Stimulated activated CD8-positive, alpha-beta memory T cell treated with anti-CD3 and anti-CD28 coated beads, Interleukin-4, amount 100 ng/mL, for 24 hours (primary cell): Measurements from ENCODE around the gene MYO1A.
"Not testable (repeated sequence)": the region's sequence is repeated elsewhere in the genome, so short reads cannot be mapped to it uniquely, and the experiment has no call there.

Experiments used
- DNase-seq: peaks from one replicate; pipeline ENCODE4 v3.0.0-alpha.2; 2020; ENCODE audit warnings: low read depth

MYO1A gene

DNA sequence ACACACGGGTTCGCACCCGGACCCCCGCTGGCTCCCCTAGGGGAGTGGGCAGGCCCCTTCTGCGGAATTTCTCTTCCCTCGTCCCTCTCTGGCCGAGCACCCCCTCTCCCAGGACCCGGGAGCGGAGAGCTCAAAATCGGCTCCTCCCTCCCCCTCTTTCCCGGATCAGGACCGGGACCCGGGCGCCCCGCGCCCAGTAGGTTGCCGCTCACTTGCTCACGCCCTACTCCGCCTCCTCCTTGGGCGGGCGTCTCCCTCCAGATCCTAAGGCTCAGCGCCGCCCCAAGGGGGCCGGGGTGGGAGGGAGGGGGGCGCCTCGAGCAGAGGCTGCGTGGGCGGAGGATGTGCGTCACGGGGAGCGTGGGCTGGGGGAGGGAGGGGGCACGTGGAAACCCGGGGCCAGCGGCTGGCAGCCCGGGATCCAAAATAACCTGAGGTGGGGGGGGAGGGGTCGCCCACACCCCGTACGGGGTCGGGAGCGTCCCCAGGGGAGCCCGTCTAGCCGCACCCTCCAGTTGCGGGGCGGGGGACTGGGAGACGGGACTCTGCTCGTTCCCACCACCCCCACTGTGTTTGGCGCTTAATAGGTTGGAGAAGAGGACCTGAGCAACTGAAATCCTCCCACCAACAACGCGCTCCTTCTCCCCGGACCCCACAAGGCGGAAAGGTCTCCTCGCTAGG, 37.2 kb upstream of the MYO1A start:
- peak; percentile 94 for DNase-seq

DNA sequence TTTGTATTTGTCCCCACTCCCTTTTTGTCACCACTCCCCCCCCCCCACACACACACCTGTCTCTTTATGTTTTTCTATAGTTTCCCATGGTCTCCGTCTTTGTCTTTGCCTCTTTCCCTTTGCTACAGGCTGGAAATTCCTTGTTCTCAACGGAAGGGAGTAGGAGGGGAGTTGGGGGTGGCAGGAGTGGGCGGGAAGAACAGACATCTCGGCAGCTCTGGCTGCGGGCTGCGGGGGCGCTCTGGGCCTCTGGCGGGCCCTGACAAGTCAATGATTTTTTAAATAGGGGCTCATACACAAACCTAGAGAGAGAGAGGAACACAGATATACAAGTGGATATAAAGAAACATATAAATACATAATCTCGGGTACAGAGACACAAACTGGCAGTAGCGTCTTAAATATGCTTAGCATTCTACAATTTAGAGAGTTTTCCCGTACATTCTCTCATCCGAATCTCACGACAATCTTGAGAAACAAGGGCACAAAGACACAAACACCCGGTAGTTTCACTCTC, 36.6 kb upstream of the MYO1A start:
- peak; percentile 31 for DNase-seq

DNA sequence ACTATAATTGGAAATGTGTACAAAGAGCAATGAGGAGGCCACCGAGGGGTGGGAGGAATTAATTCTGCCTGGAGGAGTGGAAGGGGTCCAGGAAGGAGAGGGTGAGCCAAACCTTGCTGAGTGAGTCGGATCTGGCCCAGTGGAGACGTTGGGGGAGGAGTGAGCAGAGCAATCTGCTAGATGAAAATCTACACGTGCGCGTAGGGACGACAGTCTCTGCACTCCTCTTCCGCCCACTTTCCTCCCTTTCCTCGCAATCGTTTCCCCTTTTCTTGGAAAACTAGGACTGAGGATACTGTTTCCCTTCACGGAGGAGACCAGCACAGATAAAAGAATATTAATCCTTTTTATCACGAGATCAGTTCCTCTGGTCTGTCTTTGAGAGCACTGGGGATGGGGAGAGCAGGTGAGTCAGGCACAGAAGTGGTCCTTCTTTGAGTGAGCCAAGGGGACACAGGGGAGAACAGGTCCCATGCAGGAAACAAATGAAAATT, 36.1 kb upstream of the MYO1A start:
- DNase-seq: no peak

DNA sequence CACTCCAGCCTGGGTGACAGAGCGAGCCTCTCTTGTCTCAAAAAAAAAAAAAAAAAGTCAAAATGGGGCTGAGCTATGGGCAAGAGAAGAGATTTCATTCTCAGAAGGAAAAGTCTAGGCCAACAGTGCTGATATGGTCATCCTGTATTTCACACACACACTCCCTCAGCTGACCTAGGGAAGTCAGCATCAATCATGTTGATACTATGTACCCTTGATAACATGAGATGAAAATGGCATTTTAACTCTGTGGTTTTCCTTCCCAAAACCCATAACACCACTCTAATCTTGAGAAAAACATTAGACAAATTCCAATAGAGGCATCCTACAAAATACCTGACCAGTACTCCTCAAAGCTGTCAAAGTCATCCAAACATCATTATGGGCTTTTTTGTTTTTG, 30.9 kb upstream of the MYO1A start:
- DNase-seq: no peak

DNA sequence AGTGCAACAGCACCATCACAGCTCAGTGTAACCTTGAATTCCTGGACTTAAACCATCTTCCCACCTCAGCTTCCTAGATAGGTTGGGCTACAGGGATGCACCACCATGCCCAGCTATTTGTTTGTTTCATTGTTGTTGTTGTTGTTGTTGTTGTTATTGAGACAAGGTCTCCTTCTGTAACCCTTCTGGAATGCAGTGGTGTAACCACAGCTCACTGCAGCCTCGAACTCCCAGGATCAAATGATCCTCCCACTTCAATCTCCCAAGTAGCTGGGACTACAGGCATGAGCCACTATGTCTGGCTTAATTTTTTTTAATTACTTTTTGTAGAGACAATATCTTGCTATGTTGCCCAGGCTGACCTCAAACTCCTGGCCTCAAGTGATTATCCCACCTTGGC, 29.9 kb upstream of the MYO1A start:
- no peak for DNase-seq

DNA sequence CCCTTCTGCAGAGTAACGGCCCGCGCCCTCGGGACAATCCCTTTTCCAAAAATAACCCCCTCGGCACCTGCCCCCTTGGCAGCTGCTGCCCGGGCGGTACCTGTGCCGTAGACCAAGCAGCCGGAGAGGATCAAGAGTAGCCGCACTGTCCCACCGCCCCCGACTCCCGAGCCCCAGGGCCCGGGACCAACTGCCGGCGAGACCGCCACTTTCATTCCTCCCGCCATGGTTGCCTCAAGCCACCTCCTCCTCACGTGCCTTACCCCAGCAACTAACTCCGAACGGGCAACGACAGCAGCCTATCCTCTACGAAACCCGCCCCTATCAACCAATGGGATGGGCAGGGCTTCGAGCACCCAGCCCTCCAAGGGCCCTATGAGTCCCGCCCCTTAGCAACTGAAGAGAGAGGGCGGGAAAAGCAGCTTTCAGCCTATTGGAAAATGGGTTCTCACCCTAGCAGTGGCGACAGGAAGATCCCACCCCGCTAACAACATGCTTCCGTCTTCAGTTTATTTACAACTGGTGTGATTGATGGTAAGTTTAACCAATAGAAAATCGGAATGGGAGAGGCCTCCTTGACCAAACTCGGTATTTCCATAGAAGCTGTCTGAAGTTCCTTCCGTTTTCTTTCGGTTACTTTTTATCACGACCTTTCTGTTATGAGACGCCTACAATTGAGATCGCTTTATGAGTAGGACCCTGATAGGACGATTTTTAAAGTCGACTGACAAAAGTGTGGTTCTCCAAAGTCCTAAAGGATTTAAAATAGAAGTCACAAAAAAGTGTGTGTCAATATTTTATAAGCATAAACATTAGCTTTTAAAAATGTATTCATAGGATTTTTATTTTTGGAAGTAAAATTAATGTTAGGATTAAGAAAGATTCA, 28.8 kb upstream of the MYO1A start, which contains the start of gene NEMP1:
Gene NEMP1 (minus strand): TSS at position 273 of the 886 bp plus-strand sequence. CDS start 46 bp downstream, at position 227.
- DNase-seq: peak; percentile 86

DNA sequence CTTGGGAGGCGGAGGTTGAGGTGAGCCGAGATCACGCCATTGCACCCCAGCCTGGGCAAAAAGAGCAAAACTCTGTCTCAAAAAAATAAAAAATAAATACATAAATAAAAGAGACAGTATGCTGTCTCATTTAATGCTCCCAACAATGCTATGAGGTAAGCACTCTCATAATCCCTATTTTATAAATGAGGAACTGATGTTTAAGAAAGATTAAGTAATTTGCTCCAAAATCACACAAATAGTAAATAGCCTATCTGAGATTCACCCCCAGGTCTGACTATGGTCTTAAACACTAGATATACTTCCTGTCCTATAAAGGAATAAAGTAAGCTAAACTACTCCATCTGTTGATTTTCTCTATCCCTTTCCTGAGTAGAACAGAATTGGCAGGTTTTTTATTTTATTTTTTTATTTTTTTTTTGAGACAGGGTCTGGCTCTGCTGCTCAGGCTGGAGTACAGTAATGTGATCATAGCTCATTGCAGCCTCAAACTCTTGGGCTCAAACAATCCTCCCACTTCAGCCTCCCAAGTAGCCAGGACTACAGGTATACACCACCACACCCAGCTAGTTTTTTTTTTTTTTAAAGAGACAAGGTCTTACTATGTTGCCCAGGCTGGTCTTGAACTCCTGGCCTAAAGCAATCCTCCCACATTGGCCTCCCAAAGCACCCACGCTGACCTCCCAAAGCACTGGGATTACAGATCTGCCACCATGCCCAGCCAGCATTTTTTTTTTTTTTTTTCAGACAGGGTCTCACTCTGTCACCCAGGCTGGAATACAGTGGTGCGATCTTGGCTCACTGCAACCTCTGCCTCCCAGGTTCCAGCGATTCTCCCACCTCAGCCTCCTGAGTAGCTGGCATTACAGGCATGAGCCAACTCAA, 23.9 kb upstream of the MYO1A start:
- not testable (repeated sequence) for DNase-seq

DNA sequence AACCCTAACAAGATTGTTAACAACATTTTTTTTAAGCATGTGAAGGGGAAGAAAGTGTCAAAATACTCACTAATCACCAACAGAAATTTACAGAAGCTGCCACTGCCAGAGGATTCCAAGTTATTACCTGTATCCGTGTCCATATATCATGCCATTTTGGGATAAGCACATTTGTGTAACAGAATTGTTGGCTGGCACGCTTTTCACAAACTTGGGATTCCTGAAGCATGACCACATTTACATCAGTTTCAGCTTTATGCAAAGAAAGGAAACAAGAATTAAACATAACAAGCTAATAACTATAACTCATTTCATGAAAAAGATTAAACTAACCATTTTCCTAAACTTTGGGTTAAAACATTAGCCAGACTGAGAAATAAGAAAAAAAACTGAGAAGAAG, 22.7 kb upstream of the MYO1A start:
- DNase-seq: no peak

DNA sequence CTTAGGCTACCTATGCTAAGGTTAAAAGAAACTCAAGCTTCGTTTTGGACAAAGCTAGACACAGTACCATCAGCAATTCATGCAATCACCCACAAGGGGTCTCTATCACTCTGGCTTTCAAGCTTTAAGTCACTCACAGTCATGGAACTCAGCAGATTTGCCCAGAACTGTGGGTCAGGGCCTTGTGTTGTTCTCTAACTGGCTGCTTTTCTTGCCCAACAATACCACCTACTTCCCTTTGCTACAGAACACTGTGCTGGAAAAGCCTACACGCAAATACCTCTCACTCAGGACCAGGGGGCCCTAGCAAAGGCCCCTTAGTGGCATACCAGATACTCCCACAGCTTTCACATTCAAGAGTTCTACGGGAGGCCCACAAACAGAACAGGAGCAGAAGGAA, 19.6 kb upstream of the MYO1A start:
- no peak for DNase-seq

DNA sequence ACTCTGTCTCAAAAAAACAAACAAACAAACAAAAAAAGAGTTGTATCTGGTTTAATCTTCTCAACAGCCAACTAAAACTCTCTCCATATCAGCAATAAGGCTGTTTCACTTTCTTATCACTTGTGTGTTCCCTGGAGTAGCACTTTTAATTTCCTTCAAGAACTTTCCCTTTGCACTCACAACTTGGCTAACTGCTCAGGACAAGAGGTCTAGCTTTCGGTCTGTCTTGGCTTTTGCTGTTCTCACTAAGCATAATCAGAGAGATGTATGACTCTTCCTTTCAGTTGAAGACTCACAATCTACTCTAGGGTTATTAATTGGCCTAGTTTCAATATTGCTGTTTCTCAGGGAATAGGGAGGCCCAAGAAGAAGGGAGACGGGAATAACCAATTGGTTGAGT, 16.3 kb upstream of the MYO1A start:
- no peak for DNase-seq

DNA sequence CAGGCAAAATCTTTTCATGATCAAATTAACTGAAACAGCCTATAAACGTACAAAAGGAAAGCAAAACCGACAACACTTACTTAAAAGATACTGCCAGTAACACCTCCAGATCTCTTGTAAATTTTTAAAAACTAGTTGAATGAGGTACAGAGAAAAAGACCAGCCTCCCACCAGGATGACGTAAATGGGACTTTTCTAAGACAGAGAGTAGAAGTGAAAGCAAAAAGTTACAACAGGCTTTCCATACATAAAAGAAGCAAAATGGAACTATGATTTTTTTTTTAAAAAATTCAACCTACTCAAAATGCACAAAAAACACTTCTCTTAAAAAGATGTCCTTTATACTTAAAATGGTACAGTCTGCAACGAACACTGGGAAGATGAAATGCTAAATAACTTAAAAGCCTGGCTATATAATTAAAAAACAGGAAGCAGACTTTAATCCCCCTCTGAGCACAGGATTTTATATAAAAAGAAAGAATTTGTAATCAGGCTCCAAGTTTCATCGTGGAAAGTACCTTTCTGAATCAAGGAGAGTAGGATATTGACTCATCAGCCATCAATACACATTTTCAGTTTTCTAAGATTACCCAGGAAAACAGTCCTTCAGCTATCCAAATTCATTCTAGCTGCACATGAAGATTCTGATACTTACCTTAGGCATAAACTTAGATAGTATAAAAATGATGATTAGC, 14.2 kb upstream of the MYO1A start:
- DNase-seq: peak; percentile 14

DNA sequence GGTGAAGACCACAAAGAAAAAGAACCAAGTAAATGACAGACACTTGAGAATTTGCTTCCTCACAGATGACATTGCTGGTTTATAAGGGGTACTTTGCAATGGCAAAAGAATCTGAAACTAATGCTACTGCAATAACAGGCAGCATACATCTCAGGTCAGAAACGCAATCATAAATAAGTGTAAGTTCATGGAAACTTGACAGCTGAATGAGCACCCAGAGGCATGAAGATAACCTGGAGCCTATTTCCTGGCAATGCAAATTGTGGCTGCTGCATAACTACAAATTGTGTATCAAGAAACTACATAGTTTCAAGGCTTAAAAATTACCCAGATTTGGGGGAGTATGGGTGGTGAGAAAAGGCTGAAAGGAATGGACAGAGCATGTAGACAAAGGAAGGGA, 8.5 kb upstream of the MYO1A start:
- no peak for DNase-seq

DNA sequence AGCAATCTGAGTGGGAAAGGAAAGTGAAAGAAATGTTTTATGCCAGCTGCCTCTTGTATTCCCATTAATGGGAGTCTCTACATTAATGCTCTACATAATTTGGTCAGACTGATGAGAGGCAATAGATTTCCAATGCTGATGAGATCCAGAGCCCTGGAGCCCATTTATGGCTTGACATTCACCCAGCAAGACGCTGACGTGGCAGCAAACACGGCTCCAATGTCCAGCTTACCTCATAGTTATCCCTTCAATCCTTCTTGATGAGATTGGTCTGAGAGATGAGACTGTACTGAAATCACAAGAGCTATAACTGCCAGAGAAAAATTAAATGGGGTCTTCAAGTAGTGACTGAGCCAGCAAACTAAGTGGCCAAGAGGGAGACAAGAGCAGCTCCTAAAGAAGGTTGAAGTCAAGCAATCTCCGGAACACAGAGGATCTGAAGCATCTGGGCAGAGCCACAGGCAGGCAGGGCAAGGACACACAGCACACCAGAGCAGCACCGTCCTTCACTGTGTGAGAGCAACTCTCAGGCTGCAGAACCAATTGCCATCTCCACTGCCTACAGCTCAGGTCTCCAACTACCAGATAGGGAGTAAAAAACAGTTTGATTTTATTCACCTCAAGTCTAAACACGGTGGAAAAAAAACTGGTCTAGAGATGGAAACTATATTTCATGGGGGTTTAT, 7.3 kb upstream of the MYO1A start:
- DNase-seq: no peak

DNA sequence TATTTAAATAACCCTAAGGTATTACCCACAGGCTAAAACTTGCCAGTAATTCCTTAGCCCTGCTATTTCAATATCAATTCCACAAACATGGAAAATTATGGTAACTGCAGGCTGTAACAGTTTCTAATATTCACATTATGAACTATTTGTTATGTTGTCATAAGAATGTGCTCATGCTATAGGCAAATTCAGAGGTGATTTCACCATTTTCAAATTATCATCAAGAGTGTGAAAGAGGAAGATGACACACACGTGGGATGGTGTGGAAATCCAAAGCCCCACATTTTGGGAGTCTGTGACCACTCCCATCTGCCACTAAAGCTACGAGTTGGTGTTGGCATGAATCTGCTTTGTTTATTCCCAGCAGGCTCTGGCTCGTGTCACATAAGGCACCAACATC, 5.9 kb upstream of the MYO1A start:
- no peak for DNase-seq

DNA sequence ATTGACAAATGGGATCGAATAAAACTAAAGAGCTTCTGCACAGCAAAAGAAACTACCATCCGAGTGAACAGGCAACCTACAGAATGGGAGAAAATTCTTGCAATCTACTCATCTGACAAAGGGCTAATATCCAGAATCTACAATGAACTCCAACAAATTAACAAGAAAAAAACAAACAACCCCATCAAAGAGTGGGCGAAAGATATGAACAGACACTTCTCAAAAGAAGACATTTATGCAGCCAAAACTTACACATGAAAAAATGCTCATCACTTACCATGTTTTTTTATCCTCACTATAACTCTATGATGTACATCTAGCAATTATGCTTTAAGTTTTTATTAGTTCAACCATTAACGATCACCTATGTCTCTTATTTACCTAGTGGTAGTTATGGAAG, 4.0 kb upstream of the MYO1A start:
- DNase-seq: not testable (repeated sequence)

DNA sequence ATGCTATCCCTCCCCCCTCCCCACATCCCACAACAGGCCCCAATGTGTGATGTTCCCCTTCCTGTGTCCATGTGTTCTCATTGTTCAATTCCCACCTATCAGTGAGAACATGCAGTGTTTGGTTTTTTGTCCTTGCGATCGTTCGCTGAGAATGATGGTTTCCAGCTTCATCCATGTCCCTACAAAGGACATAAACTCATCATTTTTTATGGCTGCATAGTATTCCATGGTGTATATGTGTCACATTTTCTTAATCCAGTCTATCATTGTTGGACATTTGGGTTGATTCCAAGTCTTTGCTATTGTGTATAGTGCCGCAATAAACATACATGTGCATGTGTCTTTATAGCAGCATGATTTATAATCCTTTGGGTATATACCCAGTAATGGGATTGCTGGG, 3.2 kb upstream of the MYO1A start:
- not testable (repeated sequence) for DNase-seq

DNA sequence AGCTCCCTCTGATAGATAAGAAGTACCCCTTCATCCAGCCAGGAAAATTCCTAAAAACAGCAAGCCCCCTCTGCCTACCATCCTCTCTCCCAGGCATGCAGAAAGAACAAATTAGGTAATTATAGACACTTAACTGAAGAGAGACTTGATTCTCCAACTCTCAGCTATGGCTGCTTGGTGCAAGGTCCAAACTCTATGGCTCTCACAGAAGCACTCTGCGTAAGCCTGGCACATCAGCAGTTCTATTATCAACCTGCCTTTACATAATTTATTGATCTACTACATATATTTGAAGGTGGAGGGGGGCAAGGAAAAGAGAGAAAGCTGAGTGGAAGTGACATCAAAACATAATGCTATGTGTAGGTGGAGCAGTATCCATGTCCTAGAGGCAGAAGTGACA, 1.1 kb upstream of the MYO1A start:
- DNase-seq: no peak

DNA sequence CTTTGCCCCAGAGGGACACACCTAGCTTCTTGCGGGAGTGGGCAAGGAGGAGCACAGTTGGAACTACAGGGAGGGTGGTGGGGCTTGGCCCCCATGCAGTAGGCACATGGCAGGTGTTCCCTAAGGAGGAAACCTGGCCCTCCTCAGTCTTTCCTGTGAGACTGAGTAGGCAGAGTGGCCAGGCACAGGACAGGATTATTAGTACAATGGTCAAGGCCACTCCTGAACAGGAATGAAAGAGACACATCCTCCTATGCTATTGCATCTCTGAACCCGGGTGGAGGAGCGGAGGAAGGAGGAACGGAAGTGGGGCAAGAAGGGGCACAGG, 846 bp downstream of the MYO1A start:
- DNase-seq: no peak

DNA sequence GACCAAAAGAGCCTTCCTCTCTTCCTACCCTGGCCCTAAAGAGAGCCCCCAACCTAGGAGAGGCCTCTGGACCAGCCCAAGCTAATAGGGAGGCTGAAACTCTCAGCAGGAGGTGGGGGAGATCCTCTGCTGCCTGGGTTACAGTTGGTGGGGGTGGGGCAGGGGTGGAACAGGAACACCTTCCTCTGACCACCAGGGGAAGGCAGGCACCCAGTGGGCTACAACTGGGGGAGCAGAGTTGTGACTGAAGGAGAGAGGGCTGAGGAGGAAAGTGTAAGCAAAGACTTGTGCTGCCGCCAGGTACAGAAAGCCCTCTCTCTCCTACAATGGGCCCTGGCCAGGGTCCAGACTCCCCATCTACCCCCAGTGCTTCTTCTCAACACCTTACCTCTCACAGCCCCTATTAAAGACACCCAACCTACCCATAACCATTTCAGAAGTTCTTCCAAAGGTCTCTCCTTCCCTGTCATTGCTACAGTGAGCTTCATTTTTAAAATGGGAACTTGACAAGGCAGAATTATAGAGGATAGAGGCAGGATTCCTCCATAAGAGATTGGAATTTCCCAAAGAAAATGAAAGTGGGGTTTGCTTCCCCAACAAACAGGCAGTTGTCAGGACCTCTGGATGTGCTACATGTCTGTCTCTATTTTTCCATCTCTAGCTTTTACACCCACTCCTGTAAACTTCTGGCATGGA, 1.4 kb downstream of the MYO1A start:
- no peak for DNase-seq

DNA sequence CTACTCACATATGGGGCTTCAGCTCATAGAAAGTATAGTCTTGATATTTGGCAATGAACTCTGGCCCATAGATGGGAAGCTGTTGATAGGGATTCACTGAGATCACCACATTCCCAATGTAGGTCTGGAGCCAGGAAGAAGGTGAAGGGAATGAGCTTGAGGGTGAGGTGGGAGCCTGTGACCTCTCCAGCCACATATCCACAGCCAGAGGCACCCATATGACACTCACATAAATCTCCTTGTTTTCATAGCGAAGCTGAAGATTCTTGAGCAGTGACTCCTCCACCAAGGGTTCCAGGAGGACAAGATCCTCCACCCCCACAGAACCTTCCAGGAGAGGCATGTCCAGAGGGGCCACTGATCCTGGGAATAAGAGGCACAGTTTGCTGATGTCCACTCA, 1.9 kb downstream of the MYO1A start:
- no peak for DNase-seq
